Measurements from ENCODE around the gene TNFRSF12A. TPM values are rescaled to one million over a fixed set of nuclear protein-coding genes. Genes with fewer than 3 reads are reported as not detected.

Gene TNFRSF12A, protein sequence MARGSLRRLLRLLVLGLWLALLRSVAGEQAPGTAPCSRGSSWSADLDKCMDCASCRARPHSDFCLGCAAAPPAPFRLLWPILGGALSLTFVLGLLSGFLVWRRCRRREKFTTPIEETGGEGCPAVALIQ
- polyA plus RNA-seq (2011; rRNA removed) (218 and 282 TPM in 2 replicates), polyA minus RNA-seq (2011; rRNA and poly(A)+ RNA removed) (74.1 and 102 TPM in 2 replicates)

DNA sequence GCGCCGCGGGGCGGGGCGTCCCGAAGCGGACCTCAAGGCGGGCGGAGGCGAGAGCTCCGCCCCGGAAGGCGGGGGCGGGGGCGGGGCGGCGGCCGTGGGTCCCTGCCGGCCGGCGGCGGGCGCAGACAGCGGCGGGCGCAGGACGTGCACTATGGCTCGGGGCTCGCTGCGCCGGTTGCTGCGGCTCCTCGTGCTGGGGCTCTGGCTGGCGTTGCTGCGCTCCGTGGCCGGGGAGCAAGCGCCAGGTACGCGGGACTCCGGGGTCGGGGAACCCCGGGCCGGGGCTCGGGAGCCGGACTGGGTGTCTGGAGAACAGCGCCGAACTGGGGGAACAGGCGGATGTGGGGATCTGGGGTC is at the start of gene TNFRSF12A:
Gene TNFRSF12A (plus strand): TSS at position 122 of the 357 bp plus-strand sequence. CDS start 30 bp downstream, at position 152.
- Histone ChIP-seq H3K36me3 (ENCODE audit: control insufficient read depth, insufficient read depth, low read length) (peaks cover 11% of the 10 kb centered on the region), H3K4me3 (ENCODE audit: low read depth, low read length) (peak within 1 kb of the TSS; percentile 97), H3K27me3 (ENCODE audit: control insufficient read depth, insufficient read depth, low read length) (no peaks in the 10 kb centered on the region)
- no peak for DNase-seq (ENCODE audit: low read depth)
- TF ChIP-seq CTCF (IDR thresholded peaks at IDR 0.05; ENCODE audit: insufficient read depth, low read depth, low read length): 0 out of 2 replicates have a peak, but pooled peaks have one; percentile 7
- ChIA-PET CTCF (interaction anchor here (1.2 to 6.3 kb wide), 5 partner anchors 10 to 109 kb away, joined by 3 to 78 read pairs (median 12); no protein-coding TSS in a partner anchor), POLR2A (interaction anchor here (0.6 to 1.1 kb wide), 4 partner anchors 11 to 48 kb away, joined by 3 read pairs; no protein-coding TSS in a partner anchor)

DNA sequence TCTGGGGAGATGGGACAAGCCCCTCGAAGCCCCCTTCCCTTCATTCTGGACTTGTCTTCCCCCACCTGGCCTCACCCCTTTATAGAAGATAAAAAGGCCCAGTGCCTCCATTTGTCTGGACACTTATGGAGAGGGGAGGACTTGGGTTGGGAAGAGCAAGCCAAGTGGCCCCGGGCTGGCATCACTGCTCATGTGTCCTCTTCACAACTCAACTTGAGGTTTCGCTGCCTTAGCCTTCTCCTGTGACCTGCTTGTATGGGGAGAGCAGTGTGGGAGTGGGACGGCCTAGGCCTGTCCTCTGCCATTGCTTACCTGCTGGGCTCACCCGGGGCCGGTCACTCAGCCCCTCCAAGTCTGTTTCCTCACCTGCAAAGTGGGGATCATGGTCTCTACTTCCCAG is 49.6 kb upstream of the TNFRSF12A start:
- no peak for DNase-seq (ENCODE audit: low read depth)
- no peaks in the 10 kb centered on the region; the same call in 1 of the 2 replicates for H3K36me3 ChIP-seq (ENCODE audit: control insufficient read depth, insufficient read depth, low read length)
- H3K27me3 ChIP-seq (ENCODE audit: control insufficient read depth, insufficient read depth, low read length): peaks cover 12% of the 10 kb centered on the region
- ChIA-PET POLR2A (no interaction called here), CTCF (interaction anchor here (0.6 to 1.6 kb wide), 4 partner anchors 9 to 121 kb away, joined by 3 to 6 read pairs (median 4); no protein-coding TSS in a partner anchor)
- TF ChIP-seq CTCF (IDR thresholded peaks at IDR 0.05; ENCODE audit: insufficient read depth, low read depth, low read length): no peak
- peak overlapping the region; percentile 59 for H3K4me3 ChIP-seq (ENCODE audit: low read depth, low read length)

GRCh38 chr16:2971134-2971984 is 48.8 kb upstream of the TNFRSF12A start:
- ChIA-PET POLR2A (no interaction called here), CTCF (interaction anchor here (1.5 kb wide), 1 partner anchor 11 kb away, joined by 8 read pairs; no protein-coding TSS in a partner anchor)
- Histone ChIP-seq H3K36me3 (ENCODE audit: control insufficient read depth, insufficient read depth, low read length) (no peaks in the 10 kb centered on the region; the same call in 1 of the 2 replicates), H3K4me3 (ENCODE audit: low read depth, low read length) (no peak overlapping the region), H3K27me3 (ENCODE audit: control insufficient read depth, insufficient read depth, low read length) (peaks cover 5% of the 10 kb centered on the region; the same call in 1 of the 2 replicates)
- DNase-seq (ENCODE audit: low read depth): no peak
- TF ChIP-seq CTCF (IDR thresholded peaks at IDR 0.05; ENCODE audit: insufficient read depth, low read depth, low read length): no peak

DNA sequence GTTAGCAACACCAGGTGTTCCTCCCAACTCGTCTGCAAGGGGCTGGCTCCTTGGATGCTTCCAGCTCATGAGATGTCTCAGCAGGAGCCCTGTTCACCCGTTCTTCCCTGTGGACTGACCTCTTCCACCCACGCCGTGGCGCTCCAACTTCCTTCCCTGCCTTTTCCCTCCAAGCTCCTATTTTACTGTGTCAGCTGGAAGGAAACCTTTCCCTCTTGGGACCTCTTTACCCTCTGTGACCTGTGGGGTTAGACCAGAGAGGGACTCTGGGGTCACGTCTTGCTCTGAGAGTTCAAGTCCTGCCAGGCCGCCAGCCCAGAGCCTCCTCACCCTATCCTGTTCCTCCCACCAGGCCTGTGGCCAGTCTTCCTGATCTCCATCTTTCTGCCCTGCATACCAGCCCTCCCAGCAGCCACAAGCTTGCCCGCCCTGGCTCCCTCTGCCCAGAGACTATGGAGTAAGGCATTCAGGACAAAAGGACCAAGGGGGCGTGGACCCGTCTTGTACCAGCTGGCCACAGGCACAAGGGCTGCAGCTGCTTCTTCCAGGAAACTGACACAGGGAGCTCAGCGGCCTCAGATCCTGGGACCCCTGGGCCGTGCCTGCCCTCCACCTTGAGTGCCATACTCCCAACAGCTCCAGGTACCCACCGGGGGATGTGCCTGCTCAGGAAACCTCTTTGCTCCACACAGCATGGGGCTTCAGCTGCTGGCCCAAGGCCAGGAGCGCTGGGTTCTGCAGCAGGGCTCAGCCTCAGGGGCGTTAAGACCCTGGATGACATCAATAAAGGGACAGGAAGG is 48.0 kb upstream of the TNFRSF12A start:
- ChIA-PET CTCF (interaction anchor here (1.0 to 1.5 kb wide), 2 partner anchors 8 to 10 kb away, joined by 3 to 8 read pairs; partner anchors contain the start of gene PKMYT1), POLR2A (interaction anchor here (0.6 kb wide), 1 partner anchor 48 kb away, joined by 3 read pairs; the partner anchor contains the start of gene TNFRSF12A)
- Histone ChIP-seq H3K36me3 (ENCODE audit: control insufficient read depth, insufficient read depth, low read length) (no peaks in the 10 kb centered on the region; the same call in 1 of the 2 replicates), H3K4me3 (ENCODE audit: low read depth, low read length) (no peak overlapping the region), H3K27me3 (ENCODE audit: control insufficient read depth, insufficient read depth, low read length) (0 out of 2 replicates have a peak, but pooled peaks cover 2% of the 10 kb centered on the region)
- no peak for DNase-seq (ENCODE audit: low read depth)
- TF ChIP-seq CTCF (IDR thresholded peaks at IDR 0.05; ENCODE audit: insufficient read depth, low read depth, low read length): no peak
